ACC112 (cell line): ENCODE measurements around the gene KDM2B.

Experiments used
- H2AFZ ChIP-seq: fragments of 200-600 bp; sonication (generic); one replicate; pipeline ENCODE4 v1.6.0; 2017; ENCODE audit warnings: antibody characterized with exemption, low read length; ENCODE audit not compliant: unreplicated experiment
- H3K27ac ChIP-seq: fragments of 200-600 bp; sonication (generic); 2 replicates; pipeline ENCODE4 v1.5.1; 2014; ENCODE audit warnings: low read depth, mild to moderate bottlenecking, antibody characterized with exemption, low read length, moderate library complexity
- H3K27me3 ChIP-seq: fragments of 200-600 bp; sonication (generic); 2 replicates; pipeline ENCODE4 v1.6.1; 2014; ENCODE audit warnings: mild to moderate bottlenecking, antibody characterized with exemption, low read length, moderate library complexity, mixed read lengths; ENCODE audit not compliant: insufficient read depth
- H3K36me3 ChIP-seq: fragments of 200-600 bp; sonication (generic); 2 replicates; pipeline ENCODE4 v1.6.1; 2016; ENCODE audit warnings: mild to moderate bottlenecking, antibody characterized with exemption, low read length, moderate library complexity, mixed read lengths; ENCODE audit not compliant: insufficient read depth
- H3K4me1 ChIP-seq: fragments of 200-600 bp; sonication (generic); one replicate; pipeline ENCODE4 v1.6.1; 2016; ENCODE audit warnings: low read length, mixed read lengths; ENCODE audit not compliant: insufficient read depth, unreplicated experiment, control insufficient read depth
- H3K4me3 ChIP-seq: fragments of 200-600 bp; sonication (generic); 2 replicates; pipeline ENCODE4 v1.5.1; 2014; ENCODE audit warnings: mild to moderate bottlenecking, low read depth, low read length
- H3K79me2 ChIP-seq: fragments of 200-600 bp; sonication (generic); one replicate; pipeline ENCODE4 v1.6.0; 2016; ENCODE audit warnings: low read length; ENCODE audit not compliant: control insufficient read depth, unreplicated experiment, insufficient read depth

The KDM2B gene

GRCh38 chr12:121611306-121611705 lies 30.5 kb upstream of the KDM2B start:
- Histone ChIP-seq H2AFZ (no peak overlapping the region), H3K27ac (no peak overlapping the region), H3K36me3 (no peaks in the 10 kb centered on the region), H3K27me3 (no peaks in the 10 kb centered on the region), H3K4me3 (no peak overlapping the region), H3K4me1 (peaks cover 3% of the 10 kb centered on the region), H3K79me2 (no peaks in the 10 kb centered on the region)

- no peaks in the 10 kb centered on the region for H3K79me2 ChIP-seq
- no peaks in the 10 kb centered on the region for H3K27me3 ChIP-seq
- no peak overlapping the region for H3K4me3 ChIP-seq
- no peaks in the 10 kb centered on the region for H3K36me3 ChIP-seq
- H3K27ac ChIP-seq: no peak overlapping the region
- H2AFZ ChIP-seq: peak overlapping the region; percentile 55
- peaks cover 3% of the 10 kb centered on the region for H3K4me1 ChIP-seq
These were observed 29.7 kb upstream of the KDM2B start for GRCh38 chr12:121610239-121611149.

- no peak overlapping the region for H3K27ac ChIP-seq
- no peaks in the 10 kb centered on the region for H3K36me3 ChIP-seq
- peaks cover 3% of the 10 kb centered on the region for H3K4me1 ChIP-seq
- no peaks in the 10 kb centered on the region for H3K79me2 ChIP-seq
- H3K4me3 ChIP-seq: no peak overlapping the region
- H2AFZ ChIP-seq: no peak overlapping the region
- no peaks in the 10 kb centered on the region for H3K27me3 ChIP-seq
These were observed 27.5 kb upstream of the KDM2B start for GRCh38 chr12:121608301-121608700.

- Histone ChIP-seq H2AFZ (no peak overlapping the region), H3K4me3 (no peak overlapping the region), H3K27me3 (no peaks in the 10 kb centered on the region), H3K79me2 (no peaks in the 10 kb centered on the region), H3K36me3 (no peaks in the 10 kb centered on the region), H3K4me1 (no peaks in the 10 kb centered on the region), H3K27ac (no peak overlapping the region)
These were observed 22.8 kb upstream of the KDM2B start for GRCh38 chr12:121603581-121603980.

GRCh38 chr12:121602766-121603165 lies 21.9 kb upstream of the KDM2B start:
- Histone ChIP-seq H3K27ac (no peak overlapping the region), H3K4me3 (no peak overlapping the region), H2AFZ (no peak overlapping the region), H3K4me1 (no peaks in the 10 kb centered on the region), H3K79me2 (no peaks in the 10 kb centered on the region), H3K27me3 (no peaks in the 10 kb centered on the region), H3K36me3 (no peaks in the 10 kb centered on the region)

- Histone ChIP-seq H3K4me3 (no peak overlapping the region), H3K27ac (no peak overlapping the region), H3K36me3 (no peaks in the 10 kb centered on the region), H3K79me2 (no peaks in the 10 kb centered on the region), H3K27me3 (no peaks in the 10 kb centered on the region), H2AFZ (no peak overlapping the region), H3K4me1 (no peaks in the 10 kb centered on the region)
These were observed 20.0 kb upstream of the KDM2B start for GRCh38 chr12:121600702-121601336.

- no peak overlapping the region for H3K4me3 ChIP-seq
- H3K4me1 ChIP-seq: no peaks in the 10 kb centered on the region
- no peaks in the 10 kb centered on the region for H3K36me3 ChIP-seq
- no peaks in the 10 kb centered on the region for H3K27me3 ChIP-seq
- no peaks in the 10 kb centered on the region for H3K79me2 ChIP-seq
- no peak overlapping the region for H2AFZ ChIP-seq
- no peak overlapping the region for H3K27ac ChIP-seq
These were observed 15.7 kb upstream of the KDM2B start for GRCh38 chr12:121596526-121596925.

- H3K27ac ChIP-seq: no peak overlapping the region
- no peaks in the 10 kb centered on the region for H3K79me2 ChIP-seq
- H3K4me1 ChIP-seq: peaks cover 4% of the 10 kb centered on the region
- H3K36me3 ChIP-seq: no peaks in the 10 kb centered on the region
- H3K27me3 ChIP-seq: no peaks in the 10 kb centered on the region
- no peak overlapping the region for H2AFZ ChIP-seq
- no peak overlapping the region for H3K4me3 ChIP-seq
These were observed 14.7 kb upstream of the KDM2B start for GRCh38 chr12:121595520-121595919.

GRCh38 chr12:121592320-121592719 lies 11.5 kb upstream of the KDM2B start:
- H3K36me3 ChIP-seq: no peaks in the 10 kb centered on the region
- H3K4me1 ChIP-seq: peaks cover 4% of the 10 kb centered on the region
- H3K27ac ChIP-seq: no peak overlapping the region
- no peaks in the 10 kb centered on the region for H3K79me2 ChIP-seq
- no peaks in the 10 kb centered on the region for H3K27me3 ChIP-seq
- H2AFZ ChIP-seq: no peak overlapping the region
- no peak overlapping the region for H3K4me3 ChIP-seq

- Histone ChIP-seq H3K79me2 (no peaks in the 10 kb centered on the region), H3K4me1 (peaks cover 4% of the 10 kb centered on the region), H3K27me3 (no peaks in the 10 kb centered on the region), H3K36me3 (no peaks in the 10 kb centered on the region), H2AFZ (peak overlapping the region; percentile 82), H3K4me3 (peak overlapping the region; percentile 64), H3K27ac (peak overlapping the region; percentile 83)
These were observed 9.8 kb upstream of the KDM2B start for GRCh38 chr12:121590476-121591143.
